AG10803 (cell line): ENCODE measurements around the gene RABEP2.
A peak's percentile ranks its signal among the peaks of the same experiment; 100 is the strongest.

Experiments used
- DNase-seq: peaks from one replicate; pipeline ENCODE4 v3.0.0; 2010; ENCODE audit warnings: low read depth
- H3K4me3 ChIP-seq: 2 replicates; pipeline ENCODE4 v1.5.1; 2011; ENCODE audit warnings: mild to moderate bottlenecking, low read length, control low read depth
- CTCF ChIP-seq: conservative IDR thresholded peaks from 2 replicates; pipeline ENCODE4 v1.5.1; 2011; ENCODE audit warnings: mild to moderate bottlenecking, low read length, control low read depth, inconsistent platforms

RABEP2 gene

GRCh38 chr16:28878083-28878926, 46.7 kb downstream of the RABEP2 start, which contains the start of gene ATP2A1:
ATP2A1 (plus strand) TSS chr16:28878488; CDS start chr16:28878672, 184 bp downstream.
- TF ChIP-seq CTCF: no peak
- H3K4me3 ChIP-seq: peak within 1 kb of the TSS; percentile 77
- no peak for DNase-seq

DNA sequence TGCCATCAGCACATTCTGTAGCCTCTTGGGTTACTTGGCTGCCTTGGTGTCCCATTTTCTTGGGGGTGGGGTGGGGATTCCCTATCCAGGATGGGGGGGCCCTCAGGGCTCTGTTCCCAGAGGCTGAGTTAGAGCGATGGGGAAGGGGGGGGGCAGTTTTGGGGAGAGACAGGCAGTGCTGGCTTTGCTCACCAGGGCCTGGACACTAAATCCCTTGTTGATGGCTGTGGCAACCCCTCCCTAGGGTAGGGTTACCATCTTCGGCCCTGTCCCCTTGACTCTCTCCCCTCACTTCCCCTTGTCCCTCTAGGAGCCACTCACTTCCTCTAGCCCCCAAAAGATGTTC, 47.4 kb downstream of the RABEP2 start:
- H3K4me3 ChIP-seq: no peak overlapping the region
- no peak for DNase-seq
- TF ChIP-seq CTCF: no peak

DNA sequence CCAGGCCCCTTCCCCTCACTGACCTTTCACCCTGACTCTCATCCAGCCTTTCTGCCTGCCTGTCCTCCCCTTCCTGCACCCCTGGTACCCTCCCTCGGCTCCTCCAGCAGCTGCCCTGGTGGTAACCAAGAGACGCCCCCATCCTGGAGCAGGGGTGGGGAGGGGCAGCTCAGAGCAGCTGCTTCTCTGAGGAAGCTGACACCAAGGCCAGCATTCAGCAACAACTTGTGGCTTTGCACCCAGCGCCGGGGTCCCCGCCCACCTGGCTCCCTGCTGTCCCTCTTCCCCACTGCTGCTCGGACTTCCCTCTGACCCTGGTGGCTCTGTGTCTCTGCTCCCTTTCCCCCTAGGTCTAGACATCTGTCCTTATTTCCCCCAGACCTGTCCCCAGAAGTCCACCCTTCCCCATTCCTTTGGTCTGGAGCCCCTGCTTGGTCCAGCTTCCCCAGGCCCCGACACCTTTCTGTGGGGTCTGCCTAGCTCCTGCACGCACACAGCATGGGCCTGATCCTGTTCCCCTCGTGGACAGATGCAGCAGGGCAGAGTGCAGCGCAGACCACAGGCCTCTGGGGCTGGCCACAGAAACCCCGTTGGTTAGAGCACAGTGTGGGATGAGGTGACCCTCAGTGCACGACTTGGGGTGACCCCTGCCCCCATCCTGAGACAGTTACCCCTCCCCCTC, 47.9 kb downstream of the RABEP2 start:
- no peak for DNase-seq

GRCh38 chr16:28876019-28876659, 48.9 kb downstream of the RABEP2 start:
- TF ChIP-seq CTCF: no peak
- no peak overlapping the region for H3K4me3 ChIP-seq
- no peak for DNase-seq

More for the DNA sequence above, 47.9 kb downstream of the RABEP2 start:
- no peak overlapping the region for H3K4me3 ChIP-seq
- no peak for TF ChIP-seq CTCF

DNA sequence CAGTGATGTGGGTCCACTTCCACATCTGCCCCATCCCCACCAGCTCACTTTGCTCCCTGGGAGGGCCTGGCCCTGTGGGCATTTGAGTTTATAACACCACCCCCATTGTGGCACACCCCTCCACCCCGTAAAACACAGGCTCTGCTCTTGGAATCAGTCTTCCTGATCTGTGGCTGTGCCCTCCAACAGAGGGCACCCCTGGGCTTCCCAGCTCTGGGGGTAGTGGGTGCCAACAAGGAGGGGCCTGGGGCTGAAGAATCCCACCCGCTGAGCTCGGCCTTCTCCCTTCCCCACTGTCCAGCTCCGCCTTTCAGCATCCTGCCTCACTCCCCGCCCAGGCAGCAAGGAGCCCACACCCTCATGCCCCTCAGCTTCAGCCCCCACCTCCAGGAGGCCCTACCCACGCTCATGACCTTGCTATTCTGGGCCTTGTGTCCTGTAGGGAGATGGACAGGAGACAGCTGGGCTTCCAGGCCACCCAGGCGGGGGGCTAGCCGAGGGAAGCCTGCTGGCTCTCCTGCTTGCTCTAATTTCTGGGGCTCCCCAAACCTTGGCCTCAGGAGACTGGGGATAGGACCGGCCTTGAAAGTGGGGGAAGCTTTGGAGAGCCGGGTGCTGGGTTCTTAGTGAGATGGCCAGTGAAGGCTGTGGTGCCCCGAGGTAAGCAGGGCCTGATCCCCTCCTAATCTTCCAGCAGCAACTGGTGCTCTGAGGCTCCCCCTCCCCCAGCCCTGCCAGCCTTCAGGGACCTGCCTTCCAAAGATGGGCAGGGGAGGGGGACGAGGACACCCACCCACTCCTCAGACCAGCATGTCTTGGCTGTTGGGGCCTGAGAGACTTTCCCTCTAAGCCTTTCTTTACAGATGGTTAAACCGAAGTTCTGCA, 49.7 kb downstream of the RABEP2 start:
- no peak for DNase-seq
- TF ChIP-seq CTCF: no peak
- H3K4me3 ChIP-seq: no peak overlapping the region

GRCh38 chr16:28874406-28874805, 50.6 kb downstream of the RABEP2 start:
- H3K4me3 ChIP-seq: no peak overlapping the region
- no peak for TF ChIP-seq CTCF
- no peak for DNase-seq
